ENCODE measurements around the gene SCUBE3.

DNA sequence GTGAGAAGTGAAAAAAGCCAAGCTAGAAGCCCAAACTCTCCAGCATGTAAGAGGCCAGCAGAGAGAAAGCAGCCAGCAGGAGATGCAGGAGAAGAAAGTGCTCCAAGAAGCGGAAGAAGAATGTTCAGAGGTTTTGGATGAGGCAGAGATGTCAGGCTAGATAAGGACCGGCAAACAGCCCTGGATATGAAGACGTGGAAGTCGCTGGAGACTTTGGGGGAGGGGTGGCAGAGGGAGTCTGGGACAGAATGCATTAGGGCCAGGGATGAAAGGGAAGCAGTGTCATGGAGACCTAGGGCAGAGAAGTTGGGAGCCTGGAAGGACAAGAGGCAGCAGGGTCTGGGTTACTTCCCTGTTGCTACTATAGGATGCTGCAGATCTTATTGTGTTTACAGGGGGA is 5.3 kb upstream of the SCUBE3 start:
- TF ChIP-seq CTCF (IDR thresholded peaks at IDR 0.05; ENCODE audit: low read length) (no peak), EZH2 (IDR thresholded peaks at IDR 0.05; ENCODE audit: borderline replicate concordance, low read length) (no peak)
